Bronchus fibroblast of lung (primary cell): ENCODE results near the gene POTEE. TPM values are rescaled to one million over a fixed set of nuclear protein-coding genes. Genes with fewer than 3 reads are reported as not detected.

Experiments used
- total RNA-seq: library from RNA; depleted of rRNA; stranded (reverse); fragments of >200 nt; gene quantifications from 2 replicates; pipeline ENCODE4 v1.2.3, GENCODE V29; 2015

The POTEE gene
- not detected in 2 replicates for total RNA-seq

GRCh38 chr2:131209030-131209772 lies at the start of gene POTEE:
TSS of gene POTEE (plus strand) at chr2:131209536. CDS start at chr2:131218403, 8,867 bp downstream.

Other genes starting within 250 kb of the POTEE start
- 75.4 and 90.6 TPM in 2 replicates for gene FAM168B, start 116.1 kb upstream of the POTEE start, total RNA-seq
- gene PLEKHB2, start 104.2 kb upstream of the POTEE start, total RNA-seq: 46.2 and 54.5 TPM in 2 replicates
- not detected in 2 replicates for gene RAB6D, start 154.6 kb downstream of the POTEE start, total RNA-seq